ENCODE data around the gene MRPL17. TPM values are rescaled to one million over a fixed set of nuclear protein-coding genes. Genes with fewer than 3 reads are reported as not detected.

The MRPL17 gene
- total RNA-seq, 2 donors from 2014 or later, result 57.6 to 72.6 TPM

GRCh38 chr11:6695377-6695776 is 12.2 kb upstream of the MRPL17 start:
- no peaks in the 10 kb centered on the region for H3K9me3 ChIP-seq (ENCODE audit: control insufficient read depth, low read length)
- H3K27ac ChIP-seq (ENCODE audit: low read depth, low read length), result no peak overlapping the region
- Mint-ChIP-seq H3K9me3 (no peaks in the 10 kb centered on the region), H3K4me1 (peaks cover 9% of the 10 kb centered on the region), H3K27ac (no peak overlapping the region), H3K27me3 (ENCODE audit: insufficient read depth) (peaks cover 2% of the 10 kb centered on the region), H3K4me3 (no peak overlapping the region), H3K36me3 (ENCODE audit: low read depth) (no peaks in the 10 kb centered on the region)
- H3K27me3 ChIP-seq (ENCODE audit: control insufficient read depth, insufficient read depth, low read length, poor library complexity, severe bottlenecking), result peaks cover 18% of the 10 kb centered on the region
- no peak overlapping the region for H3K9ac ChIP-seq (ENCODE audit: extremely low read depth, low read length, poor library complexity, severe bottlenecking)
- H3K4me1 ChIP-seq (ENCODE audit: control insufficient read depth, insufficient read depth, low read length), result peaks cover 5% of the 10 kb centered on the region
- TF ChIP-seq, protein P1, sequence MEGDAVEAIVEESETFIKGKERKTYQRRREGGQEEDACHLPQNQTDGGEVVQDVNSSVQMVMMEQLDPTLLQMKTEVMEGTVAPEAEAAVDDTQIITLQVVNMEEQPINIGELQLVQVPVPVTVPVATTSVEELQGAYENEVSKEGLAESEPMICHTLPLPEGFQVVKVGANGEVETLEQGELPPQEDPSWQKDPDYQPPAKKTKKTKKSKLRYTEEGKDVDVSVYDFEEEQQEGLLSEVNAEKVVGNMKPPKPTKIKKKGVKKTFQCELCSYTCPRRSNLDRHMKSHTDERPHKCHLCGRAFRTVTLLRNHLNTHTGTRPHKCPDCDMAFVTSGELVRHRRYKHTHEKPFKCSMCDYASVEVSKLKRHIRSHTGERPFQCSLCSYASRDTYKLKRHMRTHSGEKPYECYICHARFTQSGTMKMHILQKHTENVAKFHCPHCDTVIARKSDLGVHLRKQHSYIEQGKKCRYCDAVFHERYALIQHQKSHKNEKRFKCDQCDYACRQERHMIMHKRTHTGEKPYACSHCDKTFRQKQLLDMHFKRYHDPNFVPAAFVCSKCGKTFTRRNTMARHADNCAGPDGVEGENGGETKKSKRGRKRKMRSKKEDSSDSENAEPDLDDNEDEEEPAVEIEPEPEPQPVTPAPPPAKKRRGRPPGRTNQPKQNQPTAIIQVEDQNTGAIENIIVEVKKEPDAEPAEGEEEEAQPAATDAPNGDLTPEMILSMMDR (conservative IDR thresholded peaks at IDR 0.05), result no peak
- WGBS, 2 experiments (ENCODE audit: insufficient coverage in 1 of 2, insufficient read length in 1 of 2), result 86% methylated on average over 1 of the region's 1 CpG; no CpG with 5 or more reads in 1 of the 2 experiments
- H3K36me3 ChIP-seq (ENCODE audit: control insufficient read depth, insufficient read depth, low read length), result no peaks in the 10 kb centered on the region
- H3K4me3 ChIP-seq (ENCODE audit: low read length), result no peak overlapping the region
- DNase-seq, result no peak

DNA sequence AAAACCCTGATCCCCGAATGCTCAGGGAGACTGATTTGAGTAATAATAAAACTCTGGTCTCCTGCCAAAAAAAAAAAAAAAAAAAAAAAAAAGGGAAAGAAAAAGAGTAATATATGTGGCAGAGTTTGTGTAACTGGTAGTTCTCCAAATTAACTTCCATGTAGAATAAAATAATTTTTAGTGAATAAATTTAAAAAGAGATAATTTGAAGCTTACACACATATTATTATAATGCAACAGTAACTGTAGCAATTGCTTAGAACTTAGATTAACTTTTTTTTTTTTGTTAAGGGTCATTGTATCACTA is 11.0 kb upstream of the MRPL17 start:
- WGBS, 2 experiments (ENCODE audit: insufficient coverage in 1 of 2, insufficient read length in 1 of 2), result 100% methylated on average over 1 of the region's 1 CpG; no CpG with 5 or more reads in 1 of the 2 experiments
- Mint-ChIP-seq H3K36me3 (ENCODE audit: low read depth) (no peaks in the 10 kb centered on the region), H3K27me3 (ENCODE audit: insufficient read depth) (peaks cover 2% of the 10 kb centered on the region), H3K9me3 (peaks cover 9% of the 10 kb centered on the region), H3K4me3 (no peak overlapping the region), H3K27ac (no peak overlapping the region), H3K4me1 (peaks cover 9% of the 10 kb centered on the region)
- no peak for DNase-seq
- TF ChIP-seq, protein P1 (conservative IDR thresholded peaks at IDR 0.05), result no peak
- Histone ChIP-seq H3K4me3 (ENCODE audit: low read length) (no peak overlapping the region), H3K9ac (ENCODE audit: extremely low read depth, low read length, poor library complexity, severe bottlenecking) (no peak overlapping the region), H3K27me3 (ENCODE audit: control insufficient read depth, insufficient read depth, low read length, poor library complexity, severe bottlenecking) (peaks cover 9% of the 10 kb centered on the region), H3K9me3 (ENCODE audit: control insufficient read depth, low read length) (peaks cover 9% of the 10 kb centered on the region), H3K36me3 (ENCODE audit: control insufficient read depth, insufficient read depth, low read length) (no peaks in the 10 kb centered on the region), H3K27ac (ENCODE audit: low read depth, low read length) (no peak overlapping the region), H3K4me1 (ENCODE audit: control insufficient read depth, insufficient read depth, low read length) (peaks cover 5% of the 10 kb centered on the region)

GRCh38 chr11:6693342-6694228 is 10.4 kb upstream of the MRPL17 start:
- Mint-ChIP-seq H3K27me3 (ENCODE audit: insufficient read depth) (peaks cover 2% of the 10 kb centered on the region), H3K4me3 (no peak overlapping the region), H3K4me1 (peaks cover 9% of the 10 kb centered on the region), H3K9me3 (peaks cover 12% of the 10 kb centered on the region), H3K36me3 (ENCODE audit: low read depth) (no peaks in the 10 kb centered on the region), H3K27ac (no peak overlapping the region)
- TF ChIP-seq, protein P1 (conservative IDR thresholded peaks at IDR 0.05), result no peak
- Histone ChIP-seq H3K9ac (ENCODE audit: extremely low read depth, low read length, poor library complexity, severe bottlenecking) (no peak overlapping the region), H3K9me3 (ENCODE audit: control insufficient read depth, low read length) (peaks cover 12% of the 10 kb centered on the region), H3K4me1 (ENCODE audit: control insufficient read depth, insufficient read depth, low read length) (peaks cover 5% of the 10 kb centered on the region), H3K36me3 (ENCODE audit: control insufficient read depth, insufficient read depth, low read length) (no peaks in the 10 kb centered on the region), H3K27ac (ENCODE audit: low read depth, low read length) (no peak overlapping the region), H3K27me3 (ENCODE audit: control insufficient read depth, insufficient read depth, low read length, poor library complexity, severe bottlenecking) (peaks cover 3% of the 10 kb centered on the region), H3K4me3 (ENCODE audit: low read length) (no peak overlapping the region)
- no peak for DNase-seq
- no CpG with 5 or more reads among the region's 1 CpG for whole genome bisulfite sequencing, 2 experiments (ENCODE audit: insufficient coverage in 1 of 2, insufficient read length in 1 of 2)

Measured in endodermal cell (in vitro differentiated cells).